Naive B cell (primary cell): Measurements from ENCODE around the gene GRIK4. TPM values are rescaled to one million over a fixed set of nuclear protein-coding genes. Genes with fewer than 3 reads are reported as not detected.
A peak's percentile ranks its signal among the peaks of the same experiment; 100 is the strongest.

Experiments used
- ATAC-seq, 2 donors: fragments of 150-1000 bp; cut with Tn5 transposase; 2 replicates each; pipeline ENCODE4 v1.10.0; 2021; ENCODE audit warnings: low read depth in 2 of 2, mild to moderate bottlenecking in 2 of 2, moderate library complexity in 2 of 2
- DNase-seq: peaks from one replicate; pipeline ENCODE4 v3.0.0; 2022
- H3K27ac Mint-ChIP-seq, 6 donors: one replicate each; pipeline ENCODE4 v1.8.0; 2020 to 2022; ENCODE audit warnings: mild to moderate bottlenecking in 6 of 6, mixed read lengths in 6 of 6, moderate library complexity in 5 of 6, inconsistent platforms in 2 of 6
- H3K27me3 Mint-ChIP-seq, 3 donors: one replicate each; pipeline ENCODE4 v1.8.0; 2021 to 2022; ENCODE audit warnings: mixed read lengths in 3 of 3, mild to moderate bottlenecking in 1 of 3
- H3K36me3 Mint-ChIP-seq, 2 donors: one replicate each; pipeline ENCODE4 v1.8.0; 2020 to 2022; ENCODE audit warnings: mixed read lengths in 2 of 2, inconsistent platforms in 1 of 2, mild to moderate bottlenecking in 1 of 2
- H3K4me1 Mint-ChIP-seq, 3 donors: one replicate each; pipeline ENCODE4 v1.8.0; 2020 to 2022; ENCODE audit warnings: mixed read lengths in 3 of 3, inconsistent platforms in 1 of 3, mild to moderate bottlenecking in 1 of 3, moderate library complexity in 1 of 3
- H3K4me3 Mint-ChIP-seq, 8 donors: one replicate each; pipeline ENCODE4 v1.8.0; 2020 to 2022; ENCODE audit warnings: mild to moderate bottlenecking in 8 of 8, mixed read lengths in 8 of 8, moderate library complexity in 8 of 8, inconsistent platforms in 2 of 8
- H3K9me3 Mint-ChIP-seq, 7 donors: one replicate each; pipeline ENCODE4 v1.8.0; 2020 to 2022; ENCODE audit warnings: mixed read lengths in 7 of 7, mild to moderate bottlenecking in 5 of 7, inconsistent platforms in 2 of 7, moderate library complexity in 1 of 7
- polyA plus RNA-seq, 6 donors: library from polyadenylated mRNA; unstranded; fragments of 300-500 nt; fragmentation: Illumina TruSeq; gene quantifications; one replicate each; pipeline ENCODE4 v1.2.3, GENCODE V29; 2021; ENCODE audit warnings: low read depth in 6 of 6

GRIK4 gene
- polyA plus RNA-seq, 6 donors from 2014 or later, result 0.18 TPM; not detected in 5

DNA sequence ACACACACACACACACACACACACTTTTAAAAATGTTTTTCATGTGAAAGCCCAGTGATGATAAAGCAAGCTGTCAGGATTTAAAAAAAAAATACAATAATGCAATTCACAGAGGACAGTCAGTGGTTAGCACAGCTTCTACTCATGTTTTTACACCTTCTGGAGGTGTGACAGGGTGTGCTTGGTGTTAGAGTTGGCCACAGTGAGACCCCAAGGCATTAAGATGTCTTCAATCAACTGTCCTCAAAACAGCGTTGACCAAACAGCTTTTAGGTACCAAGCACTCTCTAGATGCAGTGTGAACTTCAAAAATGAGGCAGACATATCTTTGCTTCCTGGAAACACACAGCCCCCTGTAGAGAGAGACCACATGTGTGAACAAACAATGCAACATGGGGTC, 346.0 kb downstream of the GRIK4 start:
- Mint-ChIP-seq H3K27me3 (peaks cover 4 to 19% (median 16%) of the 10 kb centered on the region in 3 donors), H3K4me3 (no peak overlapping the region), H3K36me3 (no peaks in the 10 kb centered on the region), H3K27ac (no peak overlapping the region), H3K9me3 (peaks cover 0 to under 1% (median 0%) of the 10 kb centered on the region in 7 donors), H3K4me1 (no peaks in the 10 kb centered on the region)
- no peak for ATAC-seq
- no peak for DNase-seq

DNA sequence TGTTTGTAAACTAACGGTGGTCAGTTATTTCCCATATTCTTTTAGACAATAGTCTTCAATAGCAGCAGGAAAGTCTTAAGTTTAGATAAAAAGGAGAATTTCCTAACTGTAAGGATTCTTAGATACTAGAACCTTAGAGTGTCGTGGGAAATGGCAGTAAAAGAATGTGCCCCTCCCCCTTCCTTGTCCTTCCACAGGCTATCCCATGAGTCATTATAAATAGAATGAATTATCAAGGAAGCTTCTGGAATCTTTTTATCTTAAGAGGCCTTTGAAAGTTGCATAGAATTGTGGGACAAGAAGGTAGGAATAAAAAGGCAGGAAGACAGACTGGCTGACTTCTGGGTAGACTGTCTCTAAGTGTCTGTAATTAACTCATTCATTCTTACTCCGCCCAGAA, 347.2 kb downstream of the GRIK4 start:
- ATAC-seq (no peak), DNase-seq (no peak)
- Mint-ChIP-seq H3K4me3 (no peak overlapping the region), H3K27me3 (peaks cover 7 to 20% (median 16%) of the 10 kb centered on the region in 3 donors), H3K4me1 (no peaks in the 10 kb centered on the region), H3K27ac (no peak overlapping the region), H3K36me3 (no peaks in the 10 kb centered on the region), H3K9me3 (peaks cover 0 to 1% (median 0%) of the 10 kb centered on the region in 7 donors)

GRCh38 chr11:120859552-120860295, 348.2 kb downstream of the GRIK4 start:
- Mint-ChIP-seq H3K27ac (peak overlapping the region in 1 of 6 donors; percentile 58), H3K27me3 (peaks cover 7 to 20% (median 16%) of the 10 kb centered on the region in 3 donors), H3K4me1 (no peaks in the 10 kb centered on the region), H3K9me3 (peaks cover 0 to 1% (median 0%) of the 10 kb centered on the region in 7 donors), H3K36me3 (no peaks in the 10 kb centered on the region), H3K4me3 (no peak overlapping the region)
- ATAC-seq, result no peak
- DNase-seq, result no peak

DNA sequence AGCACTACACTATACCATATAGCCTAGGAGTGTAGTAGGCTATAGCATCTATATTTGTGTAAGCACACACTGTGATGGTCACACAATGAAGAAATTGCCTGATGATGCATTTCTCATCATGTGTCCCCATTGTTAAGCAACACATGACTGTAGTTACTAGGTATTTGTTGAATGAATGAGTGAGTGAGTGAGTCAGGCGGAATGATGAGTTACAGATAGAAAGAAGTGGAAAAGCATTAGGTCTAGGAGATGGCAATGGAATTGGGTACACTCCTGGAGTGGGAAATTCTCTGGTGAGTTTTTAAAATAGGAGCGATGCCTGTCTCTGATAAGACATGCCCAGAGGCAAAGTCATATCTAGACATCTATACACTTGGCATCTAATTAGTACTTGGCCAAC, 351.8 kb downstream of the GRIK4 start:
- Mint-ChIP-seq H3K27ac (peak overlapping the region in 1 of 6 donors; percentile 6), H3K4me1 (no peaks in the 10 kb centered on the region)

GRCh38 chr11:120867024-120867423, 355.5 kb downstream of the GRIK4 start:
- Mint-ChIP-seq H3K27ac (no peak overlapping the region), H3K4me1 (peaks cover 4 to 11% (median 7%) of the 10 kb centered on the region in 3 donors), H3K36me3 (no peaks in the 10 kb centered on the region), H3K9me3 (peaks cover 0 to 3% (median 0%) of the 10 kb centered on the region in 7 donors), H3K27me3 (peaks cover 24 to 47% (median 30%) of the 10 kb centered on the region in 3 donors), H3K4me3 (no peak overlapping the region)
- no peak for ATAC-seq
- DNase-seq, result no peak

More for the DNA sequence above, 351.8 kb downstream of the GRIK4 start:
- DNase-seq, result no peak
- no peak for ATAC-seq
- H3K36me3 Mint-ChIP-seq, result no peaks in the 10 kb centered on the region
- peaks cover 0 to 1% (median 0%) of the 10 kb centered on the region in 7 donors for H3K9me3 Mint-ChIP-seq
- H3K4me3 Mint-ChIP-seq, result no peak overlapping the region
- peaks cover 17 to 26% (median 20%) of the 10 kb centered on the region in 3 donors for H3K27me3 Mint-ChIP-seq

DNA sequence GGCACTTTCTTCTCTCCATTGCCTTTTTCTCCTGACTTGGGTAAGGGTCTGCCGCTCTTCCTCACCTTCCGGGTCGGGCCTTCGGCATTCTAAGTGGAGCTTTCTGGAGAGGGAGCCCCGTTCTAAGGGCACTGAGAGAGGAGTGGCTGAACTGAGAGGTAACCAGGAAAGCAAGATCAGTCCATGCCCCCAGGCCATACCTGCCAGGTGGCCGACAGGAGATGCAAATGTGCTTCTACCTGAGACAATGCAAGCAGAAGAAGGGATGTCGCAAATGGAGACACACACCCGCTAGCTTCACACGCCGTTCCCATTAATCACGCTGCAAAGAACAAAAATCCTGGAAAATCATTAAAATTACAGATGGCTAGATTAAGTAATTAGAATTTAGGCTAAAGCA, 356.0 kb downstream of the GRIK4 start:
- Mint-ChIP-seq H3K9me3 (peaks cover 0 to 2% (median 0%) of the 10 kb centered on the region in 7 donors), H3K27me3 (peaks cover 24 to 46% (median 31%) of the 10 kb centered on the region in 3 donors), H3K4me3 (no peak overlapping the region), H3K27ac (no peak overlapping the region), H3K4me1 (peaks cover 4 to 11% (median 7%) of the 10 kb centered on the region in 3 donors), H3K36me3 (no peaks in the 10 kb centered on the region)
- DNase-seq, result no peak
- ATAC-seq, result no peak

DNA sequence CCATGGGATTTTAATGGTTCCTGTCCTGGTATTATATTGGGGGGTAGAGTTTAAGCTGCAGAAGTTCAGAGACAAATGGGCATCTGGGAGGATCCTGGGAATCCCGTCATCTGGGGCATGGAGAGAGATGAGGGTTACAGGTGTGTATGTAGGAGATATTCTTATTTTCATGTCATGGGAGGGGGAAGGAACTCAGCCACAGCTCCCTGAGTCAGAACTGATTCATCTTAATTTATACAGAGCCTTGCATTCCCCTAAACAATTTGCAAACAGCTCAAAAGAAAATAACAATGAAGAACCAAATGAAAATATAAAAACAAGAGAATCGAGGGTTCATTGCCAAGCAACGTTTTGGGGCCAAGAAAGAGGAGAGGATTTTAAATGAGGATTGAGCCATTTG, 356.4 kb downstream of the GRIK4 start:
- no peak for ATAC-seq
- no peak overlapping the region for H3K4me3 Mint-ChIP-seq
- peaks cover 4 to 11% (median 7%) of the 10 kb centered on the region in 3 donors for H3K4me1 Mint-ChIP-seq
- no peaks in the 10 kb centered on the region for H3K36me3 Mint-ChIP-seq
- no peak for DNase-seq
- H3K9me3 Mint-ChIP-seq, result peaks cover 0 to 2% (median 0%) of the 10 kb centered on the region in 7 donors
- peaks cover 26 to 51% (median 35%) of the 10 kb centered on the region in 3 donors for H3K27me3 Mint-ChIP-seq
- peak overlapping the region in 1 of 6 donors; percentile 24 for H3K27ac Mint-ChIP-seq

DNA sequence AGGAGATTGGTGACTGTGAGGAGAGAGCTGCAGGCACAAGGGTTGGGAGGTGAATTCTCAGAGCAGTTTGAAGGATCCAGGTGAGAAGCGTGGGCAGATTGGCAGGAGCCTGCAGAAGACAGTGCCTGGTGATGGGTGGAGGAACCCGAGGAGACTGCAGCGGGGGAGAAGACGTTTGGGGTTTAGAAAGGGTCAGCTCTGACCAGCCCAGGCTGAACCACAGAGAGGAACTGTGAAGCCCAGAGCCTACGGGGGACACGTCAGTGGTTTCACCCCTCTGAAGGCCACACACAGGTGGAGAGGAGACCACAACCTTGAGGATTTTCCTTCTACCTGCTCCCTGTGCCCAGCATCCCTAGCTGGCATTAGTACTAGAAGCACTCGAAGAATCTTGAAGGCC, 357.5 kb downstream of the GRIK4 start:
- H3K27ac Mint-ChIP-seq, result peak overlapping the region in 1 of 6 donors; percentile 58
- H3K27me3 Mint-ChIP-seq, result peaks cover 32 to 58% (median 32%) of the 10 kb centered on the region in 3 donors

DNA sequence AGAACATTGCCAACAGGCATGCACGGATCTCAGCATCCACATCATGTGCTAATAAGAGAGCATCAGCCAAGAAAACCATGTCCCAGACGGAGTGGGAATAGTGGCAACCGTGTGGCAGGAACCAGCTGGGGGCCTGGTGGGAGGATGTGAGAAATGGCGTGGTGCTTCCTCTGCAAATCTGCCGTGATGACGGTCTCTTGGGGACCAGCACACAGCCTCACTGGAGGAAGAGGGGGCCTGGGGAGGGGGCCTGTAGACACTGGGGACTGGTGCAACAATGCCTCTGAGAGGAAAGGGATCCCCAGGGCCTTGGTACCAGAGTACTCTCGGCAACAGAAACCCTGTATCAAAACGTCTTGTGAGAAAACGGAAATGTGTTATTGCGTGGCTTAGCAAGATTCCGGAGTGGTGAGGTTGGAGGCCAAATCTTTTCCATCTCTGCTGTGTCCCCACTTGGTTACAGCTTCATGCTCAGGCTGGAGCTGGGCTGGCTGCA, 358.0 kb downstream of the GRIK4 start:
- peaks cover 32 to 58% (median 32%) of the 10 kb centered on the region in 3 donors for H3K27me3 Mint-ChIP-seq
- no peak for DNase-seq
- peaks cover 4 to 11% (median 7%) of the 10 kb centered on the region in 3 donors for H3K4me1 Mint-ChIP-seq
- no peak for ATAC-seq
- no peaks in the 10 kb centered on the region for H3K36me3 Mint-ChIP-seq
- H3K9me3 Mint-ChIP-seq, result peaks cover 0 to 2% (median 0%) of the 10 kb centered on the region in 7 donors
- peak overlapping the region in 1 of 8 donors; percentile 11 for H3K4me3 Mint-ChIP-seq
- peak overlapping the region in 1 of 6 donors; percentile 58 for H3K27ac Mint-ChIP-seq

More for the DNA sequence above, 357.5 kb downstream of the GRIK4 start:
- H3K36me3 Mint-ChIP-seq, result no peaks in the 10 kb centered on the region
- no peak for ATAC-seq
- H3K4me3 Mint-ChIP-seq, result no peak overlapping the region
- DNase-seq, result no peak
- peaks cover 0 to 2% (median 0%) of the 10 kb centered on the region in 7 donors for H3K9me3 Mint-ChIP-seq
- peaks cover 4 to 11% (median 7%) of the 10 kb centered on the region in 3 donors for H3K4me1 Mint-ChIP-seq

DNA sequence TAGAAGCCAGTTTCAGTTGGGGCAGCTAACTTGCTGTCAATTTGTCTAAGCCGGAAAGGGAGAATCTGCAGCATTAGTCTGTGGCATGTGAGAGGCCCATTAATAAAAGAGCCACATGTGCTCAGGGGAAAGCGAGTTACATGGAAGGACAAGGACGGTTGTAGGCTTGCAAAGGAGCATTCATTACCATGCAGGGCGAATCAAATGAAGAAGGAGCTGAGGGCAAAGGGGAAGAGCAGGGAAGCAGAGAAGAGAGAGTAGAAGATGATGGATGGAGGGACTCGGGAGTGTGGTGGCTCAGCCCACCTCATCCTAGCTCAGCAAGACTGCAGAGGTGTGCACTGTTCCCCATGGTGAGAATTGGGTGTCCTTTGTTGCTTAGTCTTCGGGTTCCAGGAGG, 359.6 kb downstream of the GRIK4 start:
- no peak for ATAC-seq
- H3K4me1 Mint-ChIP-seq, result peaks cover 4 to 11% (median 7%) of the 10 kb centered on the region in 3 donors
- peak overlapping the region in 2 of 6 donors; percentile 18 to 79 for H3K27ac Mint-ChIP-seq

GRCh38 chr11:120871924-120872323, 360.4 kb downstream of the GRIK4 start:
- Mint-ChIP-seq H3K4me3 (peak overlapping the region in 1 of 8 donors; percentile 1), H3K36me3 (peaks cover 0 to 10% of the 10 kb centered on the region in 2 donors), H3K4me1 (peaks cover 4 to 11% (median 7%) of the 10 kb centered on the region in 3 donors), H3K27ac (no peak overlapping the region), H3K9me3 (peaks cover 0 to 9% (median 2%) of the 10 kb centered on the region in 7 donors), H3K27me3 (peaks cover 29 to 58% (median 32%) of the 10 kb centered on the region in 3 donors)
- DNase-seq (no peak), ATAC-seq (no peak)

More for the DNA sequence above, 359.6 kb downstream of the GRIK4 start:
- H3K4me3 Mint-ChIP-seq, result no peak overlapping the region
- H3K9me3 Mint-ChIP-seq, result peaks cover 0 to 6% (median 2%) of the 10 kb centered on the region in 7 donors
- H3K36me3 Mint-ChIP-seq, result peaks cover 0 to 5% of the 10 kb centered on the region in 2 donors
- no peak for DNase-seq
- peaks cover 29 to 58% (median 32%) of the 10 kb centered on the region in 3 donors for H3K27me3 Mint-ChIP-seq

DNA sequence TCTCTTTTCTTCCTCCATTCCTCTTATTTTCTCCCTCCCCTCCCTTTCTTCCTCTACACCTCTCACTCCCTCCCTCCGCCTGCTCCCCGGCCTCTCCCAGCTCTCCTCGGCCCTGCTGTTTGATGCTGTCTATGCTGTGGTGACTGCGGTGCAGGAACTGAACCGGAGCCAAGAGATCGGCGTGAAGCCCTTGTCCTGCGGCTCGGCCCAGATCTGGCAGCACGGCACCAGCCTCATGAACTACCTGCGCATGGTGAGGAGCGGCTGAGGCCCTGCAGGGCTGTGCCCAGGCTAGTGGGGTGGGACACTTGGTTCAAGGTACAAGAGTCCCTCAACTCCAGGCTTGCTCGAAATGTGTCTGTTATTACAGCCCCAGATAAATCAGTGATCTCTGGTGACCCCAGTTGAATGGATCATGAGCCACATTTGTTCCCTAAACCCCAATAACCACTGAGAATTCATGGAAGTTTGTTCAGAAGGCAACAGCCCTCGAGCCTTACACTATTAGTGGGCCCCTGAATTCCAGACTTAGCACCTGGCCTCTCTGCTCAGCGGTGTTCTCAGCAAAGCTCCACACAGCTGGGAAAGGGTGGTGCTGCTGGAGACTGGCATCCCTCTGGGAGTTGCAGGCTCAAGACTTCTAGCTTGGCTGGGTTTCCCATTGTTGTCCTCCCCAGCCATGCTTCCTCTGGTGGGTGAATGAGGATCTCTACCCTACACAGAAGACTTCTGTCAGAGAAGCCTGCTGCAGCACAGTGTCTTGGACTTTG, 362.6 kb downstream of the GRIK4 start:
- Mint-ChIP-seq H3K9me3 (peaks cover 0 to 9% (median 2%) of the 10 kb centered on the region in 7 donors), H3K4me3 (no peak overlapping the region), H3K36me3 (peaks cover 0 to 10% of the 10 kb centered on the region in 2 donors), H3K4me1 (peaks cover 4 to 7% (median 7%) of the 10 kb centered on the region in 3 donors), H3K27ac (no peak overlapping the region), H3K27me3 (peaks cover 13 to 36% (median 20%) of the 10 kb centered on the region in 3 donors)
- ATAC-seq (no peak), DNase-seq (no peak)

GRCh38 chr11:120875986-120876385, 364.4 kb downstream of the GRIK4 start:
- Mint-ChIP-seq H3K36me3 (peaks cover 0 to 10% of the 10 kb centered on the region in 2 donors), H3K27me3 (peaks cover 17 to 30% (median 21%) of the 10 kb centered on the region in 3 donors), H3K4me1 (no peaks in the 10 kb centered on the region), H3K4me3 (no peak overlapping the region), H3K27ac (no peak overlapping the region), H3K9me3 (peaks cover 0 to 9% (median 2%) of the 10 kb centered on the region in 7 donors)
- DNase-seq (no peak), ATAC-seq (no peak)
